H1 (cell line): ENCODE results near the gene TMEM79.

Experiments used
- EP300 ChIP-seq, 2 experiments: IDR thresholded peaks; 1 replicate in 1 of 2; 2 replicates in 1 of 2; pipeline ENCODE4 v1.6.1; 2011 to 2012; ENCODE audit warnings: low read depth in 2 of 2, low read length in 2 of 2, mild to moderate bottlenecking in 2 of 2, borderline replicate concordance in 1 of 2, inconsistent platforms in 1 of 2, moderate library complexity in 1 of 2
- POLR2A ChIP-seq, 2 experiments: IDR thresholded peaks; 1 replicate in 1 of 2; 2 replicates in 1 of 2; pipeline ENCODE4 v1.6.1; 2011; ENCODE audit warnings: low read depth in 2 of 2, low read length in 2 of 2, mild to moderate bottlenecking in 2 of 2; ENCODE audit errors: control extremely low read depth in 1 of 2
- SAP30 ChIP-seq: fragments of 300-600 bp; sonication (generic); IDR thresholded peaks from 2 replicates; pipeline ENCODE4 v1.7.1; 2012; ENCODE audit warnings: low read length, moderate library complexity, mild to moderate bottlenecking, inconsistent platforms; ENCODE audit not compliant: insufficient read depth, insufficient replicate concordance
- SIN3A ChIP-seq, 2 experiments: IDR thresholded peaks in 1 of 2; conservative IDR thresholded peaks in 1 of 2; 2 replicates each; pipeline ENCODE4 v1.6.1; 2011 to 2012; ENCODE audit warnings: low read length in 2 of 2, improper control_type of control experiment in 1 of 2, low read depth in 1 of 2, mild to moderate bottlenecking in 1 of 2
- USF2 ChIP-seq: IDR thresholded peaks from 2 replicates; pipeline ENCODE4 v1.6.1; 2011; ENCODE audit warnings: low read length, improper control_type of control experiment
- TF ChIP-seq, protein P1 (sequence below), 3 experiments: IDR thresholded peaks; 1 replicate in 2 of 3; 2 replicates in 1 of 3; pipeline versions ENCODE4 v1.5.1 to v1.6.1; 2011; ENCODE audit warnings: low read length in 3 of 3, mild to moderate bottlenecking in 3 of 3, inconsistent platforms in 2 of 3, low read depth in 1 of 3, moderate library complexity in 1 of 3; ENCODE audit not compliant: insufficient read depth in 1 of 3; ENCODE audit errors: control extremely low read depth in 1 of 3

GRCh38 chr1:156253634-156254033 lies 30.5 kb upstream of the TMEM79 start:
- TF ChIP-seq SIN3A (conservative IDR thresholded peaks at IDR 0.05 in 1 of 2, IDR thresholded peaks at IDR 0.05 in 1 of 2; ENCODE audit: low read depth in 1 of 2, low read length in 2 of 2) (no peak), POLR2A (IDR thresholded peaks at IDR 0.05; ENCODE audit: control extremely low read depth in 1 of 2, low read depth in 2 of 2, low read length in 2 of 2) (no peak), EP300 (IDR thresholded peaks at IDR 0.05; ENCODE audit: borderline replicate concordance in 1 of 2, low read depth in 2 of 2, low read length in 2 of 2) (no peak), USF2 (no peak), SAP30 (no peak)
- TF ChIP-seq, protein P1, sequence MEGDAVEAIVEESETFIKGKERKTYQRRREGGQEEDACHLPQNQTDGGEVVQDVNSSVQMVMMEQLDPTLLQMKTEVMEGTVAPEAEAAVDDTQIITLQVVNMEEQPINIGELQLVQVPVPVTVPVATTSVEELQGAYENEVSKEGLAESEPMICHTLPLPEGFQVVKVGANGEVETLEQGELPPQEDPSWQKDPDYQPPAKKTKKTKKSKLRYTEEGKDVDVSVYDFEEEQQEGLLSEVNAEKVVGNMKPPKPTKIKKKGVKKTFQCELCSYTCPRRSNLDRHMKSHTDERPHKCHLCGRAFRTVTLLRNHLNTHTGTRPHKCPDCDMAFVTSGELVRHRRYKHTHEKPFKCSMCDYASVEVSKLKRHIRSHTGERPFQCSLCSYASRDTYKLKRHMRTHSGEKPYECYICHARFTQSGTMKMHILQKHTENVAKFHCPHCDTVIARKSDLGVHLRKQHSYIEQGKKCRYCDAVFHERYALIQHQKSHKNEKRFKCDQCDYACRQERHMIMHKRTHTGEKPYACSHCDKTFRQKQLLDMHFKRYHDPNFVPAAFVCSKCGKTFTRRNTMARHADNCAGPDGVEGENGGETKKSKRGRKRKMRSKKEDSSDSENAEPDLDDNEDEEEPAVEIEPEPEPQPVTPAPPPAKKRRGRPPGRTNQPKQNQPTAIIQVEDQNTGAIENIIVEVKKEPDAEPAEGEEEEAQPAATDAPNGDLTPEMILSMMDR (IDR thresholded peaks at IDR 0.05; ENCODE audit: control extremely low read depth in 1 of 3, insufficient read depth in 1 of 3, low read depth in 1 of 3, low read length in 3 of 3), result no peak
